Stromal cell of bone marrow (primary cell): ENCODE results near the gene DERL2.
A peak's percentile ranks its signal among the peaks of the same experiment; 100 is the strongest.
"Not testable (repeated sequence)": the region's sequence is repeated elsewhere in the genome, so short reads cannot be mapped to it uniquely, and the experiment has no call there.

Experiments
- DNase-seq: peaks from one replicate; pipeline ENCODE4 v3.0.0-alpha.2; 2012; ENCODE audit warnings: low read depth

DERL2 gene

GRCh38 chr17:5437721-5438317 is 48.2 kb downstream of the DERL2 start:
- no peak for DNase-seq

GRCh38 chr17:5435781-5436315 is 50.1 kb downstream of the DERL2 start:
- DNase-seq: not testable (repeated sequence)

GRCh38 chr17:5434984-5435383 is 51.0 kb downstream of the DERL2 start:
- DNase-seq: no peak

- no peak for DNase-seq
Observed at GRCh38 chr17:5431949-5432556, 53.9 kb downstream of the DERL2 start.

GRCh38 chr17:5431234-5431633 is 54.7 kb downstream of the DERL2 start:
- DNase-seq: not testable (repeated sequence)

- DNase-seq: no peak
Observed at GRCh38 chr17:5430413-5430999, 55.5 kb downstream of the DERL2 start.

- no peak for DNase-seq
Observed at GRCh38 chr17:5429191-5429887, 56.6 kb downstream of the DERL2 start.

GRCh38 chr17:5425826-5426225 is 60.2 kb downstream of the DERL2 start:
- no peak for DNase-seq

GRCh38 chr17:5424909-5425308 is 61.1 kb downstream of the DERL2 start:
- DNase-seq: no peak

GRCh38 chr17:5422505-5422904 is 63.5 kb downstream of the DERL2 start:
- peak; percentile 70 for DNase-seq
